ENCODE data around the gene GRP.
"Not testable (repeated sequence)": the region's sequence is repeated elsewhere in the genome, so short reads cannot be mapped to it uniquely, and the experiment has no call there.

DNA sequence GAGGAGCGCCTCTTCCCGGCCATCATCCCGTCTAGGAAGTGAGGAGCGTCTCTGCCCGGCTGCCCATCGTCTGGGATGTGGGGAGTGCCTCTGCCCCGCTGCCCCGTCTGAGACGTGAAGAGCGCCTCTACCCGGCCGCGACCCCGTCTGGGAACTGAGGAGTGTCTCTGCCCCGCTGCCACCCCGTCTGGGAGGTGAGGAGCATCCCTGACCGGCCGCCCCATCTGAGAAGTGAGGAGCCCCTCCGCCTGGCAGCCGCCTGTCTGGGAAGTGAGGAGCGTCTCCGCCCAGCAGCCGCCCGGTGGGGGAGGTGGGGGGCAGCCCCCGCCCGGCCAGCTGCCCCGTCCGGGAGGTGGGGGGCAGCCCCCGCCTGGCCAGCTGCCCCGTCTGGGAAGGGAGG is 35.5 kb downstream of the GRP start:
- TF ChIP-seq, protein P1, sequence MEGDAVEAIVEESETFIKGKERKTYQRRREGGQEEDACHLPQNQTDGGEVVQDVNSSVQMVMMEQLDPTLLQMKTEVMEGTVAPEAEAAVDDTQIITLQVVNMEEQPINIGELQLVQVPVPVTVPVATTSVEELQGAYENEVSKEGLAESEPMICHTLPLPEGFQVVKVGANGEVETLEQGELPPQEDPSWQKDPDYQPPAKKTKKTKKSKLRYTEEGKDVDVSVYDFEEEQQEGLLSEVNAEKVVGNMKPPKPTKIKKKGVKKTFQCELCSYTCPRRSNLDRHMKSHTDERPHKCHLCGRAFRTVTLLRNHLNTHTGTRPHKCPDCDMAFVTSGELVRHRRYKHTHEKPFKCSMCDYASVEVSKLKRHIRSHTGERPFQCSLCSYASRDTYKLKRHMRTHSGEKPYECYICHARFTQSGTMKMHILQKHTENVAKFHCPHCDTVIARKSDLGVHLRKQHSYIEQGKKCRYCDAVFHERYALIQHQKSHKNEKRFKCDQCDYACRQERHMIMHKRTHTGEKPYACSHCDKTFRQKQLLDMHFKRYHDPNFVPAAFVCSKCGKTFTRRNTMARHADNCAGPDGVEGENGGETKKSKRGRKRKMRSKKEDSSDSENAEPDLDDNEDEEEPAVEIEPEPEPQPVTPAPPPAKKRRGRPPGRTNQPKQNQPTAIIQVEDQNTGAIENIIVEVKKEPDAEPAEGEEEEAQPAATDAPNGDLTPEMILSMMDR (IDR thresholded peaks at IDR 0.05) = not testable (repeated sequence)
- not testable (repeated sequence) for TF ChIP-seq POLR2A (IDR thresholded peaks at IDR 0.05)
